Lower lobe of right lung (tissue), 2 donors: ENCODE measurements around the gene ROR1. TPM values are rescaled to one million over a fixed set of nuclear protein-coding genes. Genes with fewer than 3 reads are reported as not detected.

ENCODE experiments used
- ATAC-seq, 2 donors: fragments of 200-7000 bp; cut with Tn5 transposase; one replicate each; pipeline ENCODE4 v1.9.1; 2020 to 2022; ENCODE audit warnings: mild to moderate bottlenecking in 2 of 2, moderate library complexity in 2 of 2
- DNase-seq: peaks from one replicate; pipeline ENCODE4 v3.0.0-alpha.2; 2020
- H3K27ac ChIP-seq: fragments of 200-600 bp; one replicate; pipeline ENCODE4 v1.8.0; 2022
- H3K27me3 ChIP-seq: fragments of 200-600 bp; one replicate; pipeline ENCODE4 v1.8.0; 2022; ENCODE audit warnings: low read depth
- H3K36me3 ChIP-seq: fragments of 200-600 bp; one replicate; pipeline ENCODE4 v1.8.0; 2022; ENCODE audit warnings: mild to moderate bottlenecking
- H3K4me1 ChIP-seq: fragments of 200-600 bp; one replicate; pipeline ENCODE4 v1.8.0; 2022
- H3K4me3 ChIP-seq: fragments of 200-600 bp; one replicate; pipeline ENCODE4 v1.8.0; 2022; ENCODE audit warnings: mild to moderate bottlenecking
- H3K9me3 ChIP-seq: fragments of 200-600 bp; one replicate; pipeline ENCODE4 v1.8.0; 2022
- intact Hi-C: fragments of 100-400 bp; cut with DNase I; formaldehyde crosslinking; loops from one replicate; pipeline ENCODE4 v1.11.0; 2022
- total RNA-seq: library from RNA; stranded (reverse); fragmentation: NEBNext Ultra II Directional; extraction: Animal tissue kit (Norgen Biotek cat#: 25700); gene quantifications from one replicate; pipeline ENCODE4 v1.2.1, GENCODE V29; 2021
- TF ChIP-seq, protein P1 (sequence below): fragments of 200-600 bp; IDR thresholded peaks from one replicate; pipeline ENCODE4 v1.8.0; 2022; ENCODE audit warnings: antibody characterized with exemption, mild to moderate bottlenecking
- donor health status: DM: no; HTN: yes; CAD: no; lungs with severe emphysema.

The ROR1 gene
- total RNA-seq, 1 donor from 2014 or later: 15.8 TPM

DNA sequence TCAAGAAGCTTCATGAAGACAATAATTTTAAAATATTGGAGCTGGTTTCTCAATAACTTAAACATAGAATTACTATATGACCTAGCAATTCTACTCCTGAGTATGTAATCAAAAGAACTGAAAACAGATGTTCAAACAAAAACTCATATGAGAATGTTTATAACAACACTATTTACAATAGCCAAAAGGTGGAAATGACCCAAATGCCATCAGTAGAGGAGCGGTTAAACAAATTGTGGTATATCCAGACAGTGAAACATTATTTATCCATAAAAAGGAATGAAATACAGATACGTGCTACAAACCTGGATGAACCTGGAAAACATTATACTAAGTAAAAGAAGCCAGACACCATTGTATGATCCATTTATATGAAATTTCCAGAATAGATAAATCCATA lies 366.8 kb downstream of the ROR1 start:
- H3K4me1 ChIP-seq: no peaks in the 10 kb centered on the region
- ATAC-seq (no peak), DNase-seq (no peak)
- peaks cover 12% of the 10 kb centered on the region for H3K36me3 ChIP-seq
- H3K4me3 ChIP-seq: no peak overlapping the region
- TF ChIP-seq, protein P1, sequence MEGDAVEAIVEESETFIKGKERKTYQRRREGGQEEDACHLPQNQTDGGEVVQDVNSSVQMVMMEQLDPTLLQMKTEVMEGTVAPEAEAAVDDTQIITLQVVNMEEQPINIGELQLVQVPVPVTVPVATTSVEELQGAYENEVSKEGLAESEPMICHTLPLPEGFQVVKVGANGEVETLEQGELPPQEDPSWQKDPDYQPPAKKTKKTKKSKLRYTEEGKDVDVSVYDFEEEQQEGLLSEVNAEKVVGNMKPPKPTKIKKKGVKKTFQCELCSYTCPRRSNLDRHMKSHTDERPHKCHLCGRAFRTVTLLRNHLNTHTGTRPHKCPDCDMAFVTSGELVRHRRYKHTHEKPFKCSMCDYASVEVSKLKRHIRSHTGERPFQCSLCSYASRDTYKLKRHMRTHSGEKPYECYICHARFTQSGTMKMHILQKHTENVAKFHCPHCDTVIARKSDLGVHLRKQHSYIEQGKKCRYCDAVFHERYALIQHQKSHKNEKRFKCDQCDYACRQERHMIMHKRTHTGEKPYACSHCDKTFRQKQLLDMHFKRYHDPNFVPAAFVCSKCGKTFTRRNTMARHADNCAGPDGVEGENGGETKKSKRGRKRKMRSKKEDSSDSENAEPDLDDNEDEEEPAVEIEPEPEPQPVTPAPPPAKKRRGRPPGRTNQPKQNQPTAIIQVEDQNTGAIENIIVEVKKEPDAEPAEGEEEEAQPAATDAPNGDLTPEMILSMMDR: no peak
- H3K9me3 ChIP-seq: no peaks in the 10 kb centered on the region
- intact Hi-C loops: no loop called here
- H3K27ac ChIP-seq: no peak overlapping the region
- H3K27me3 ChIP-seq: no peaks in the 10 kb centered on the region

DNA sequence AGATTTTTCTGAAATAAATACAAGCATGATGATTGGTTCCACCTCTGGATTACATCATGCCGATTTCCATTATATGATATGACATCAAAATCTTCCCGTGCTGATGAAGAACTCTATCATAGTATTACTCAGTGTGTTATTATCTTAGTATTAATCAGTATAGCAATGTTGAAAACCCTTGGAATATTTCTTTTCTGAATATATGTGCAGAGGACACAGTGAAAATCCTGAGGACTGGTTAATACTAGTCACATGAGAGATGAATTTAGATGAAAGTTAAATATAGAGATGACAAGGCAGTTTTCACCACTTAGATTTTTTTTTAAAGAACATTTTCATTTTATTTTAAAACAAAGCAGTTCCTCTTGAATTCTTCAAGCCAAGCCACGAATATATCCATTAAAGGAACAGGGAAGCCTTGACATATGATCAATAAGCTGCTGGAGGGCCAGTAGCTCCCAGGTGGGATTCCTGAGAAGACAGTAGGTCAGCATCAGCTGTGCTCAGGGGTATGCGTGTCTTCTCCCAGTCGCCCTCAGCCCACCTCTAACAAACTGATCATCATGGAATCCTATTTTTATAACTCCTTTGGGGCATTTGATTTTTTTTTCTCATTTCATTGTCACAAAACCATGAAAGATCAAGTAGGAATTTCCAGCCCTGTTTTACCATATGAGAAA lies 373.4 kb downstream of the ROR1 start:
- no peak for ATAC-seq
- no peak for DNase-seq
- TF ChIP-seq, protein P1: no peak
- intact Hi-C loops: no loop called here
- Histone ChIP-seq H3K9me3 (no peaks in the 10 kb centered on the region), H3K36me3 (peaks cover 7% of the 10 kb centered on the region), H3K4me1 (no peaks in the 10 kb centered on the region), H3K4me3 (no peak overlapping the region), H3K27me3 (no peaks in the 10 kb centered on the region), H3K27ac (no peak overlapping the region)

DNA sequence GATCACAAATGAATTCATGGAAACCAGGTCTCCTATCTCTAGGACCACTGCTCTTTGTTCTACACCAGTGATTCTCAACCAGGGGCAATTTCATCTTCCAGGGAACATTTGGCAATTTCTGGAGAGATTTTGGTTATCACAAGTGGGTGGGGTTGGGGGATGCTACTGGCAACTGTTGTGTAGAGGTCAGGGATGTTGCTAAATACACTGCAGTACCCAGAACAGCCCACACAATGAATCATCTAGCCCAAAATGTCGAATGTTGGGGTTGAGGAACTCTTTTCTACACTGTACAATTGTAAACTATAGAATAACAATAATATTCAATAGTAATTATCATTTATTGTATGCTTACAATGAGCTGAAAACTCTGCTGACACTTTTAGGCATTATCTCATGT lies 373.9 kb downstream of the ROR1 start:
- ATAC-seq: no peak
- Histone ChIP-seq H3K9me3 (no peaks in the 10 kb centered on the region), H3K27ac (no peak overlapping the region), H3K27me3 (no peaks in the 10 kb centered on the region), H3K36me3 (peaks cover 1% of the 10 kb centered on the region), H3K4me1 (no peaks in the 10 kb centered on the region), H3K4me3 (no peak overlapping the region)
- no peak for DNase-seq
- intact Hi-C loops: no loop called here
- TF ChIP-seq, protein P1: no peak

DNA sequence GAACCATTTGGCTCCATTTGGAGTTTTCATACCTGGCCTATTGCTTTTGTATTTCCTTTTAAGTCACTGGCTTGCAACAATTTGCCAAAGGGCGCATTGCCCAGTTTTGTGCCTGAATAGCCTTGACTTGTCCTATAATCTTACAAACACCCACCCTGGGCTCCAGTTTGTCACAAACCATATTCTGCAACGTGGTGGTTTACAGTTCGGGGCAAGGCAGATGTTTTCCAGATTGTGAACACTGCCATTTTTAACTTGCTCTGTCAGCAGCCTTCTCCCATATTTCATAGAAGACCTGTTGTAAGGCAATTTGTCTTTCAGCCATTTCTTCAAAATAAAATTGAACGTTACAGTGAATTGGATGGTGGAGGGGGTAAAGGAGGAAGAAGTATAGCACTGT lies 376.4 kb downstream of the ROR1 start:
- no peak overlapping the region for H3K4me3 ChIP-seq
- H3K27me3 ChIP-seq: no peaks in the 10 kb centered on the region
- no peaks in the 10 kb centered on the region for H3K9me3 ChIP-seq
- no peak overlapping the region for H3K27ac ChIP-seq
- TF ChIP-seq, protein P1: no peak
- intact Hi-C loops: no loop called here
- DNase-seq (no peak), ATAC-seq (no peak)
- H3K36me3 ChIP-seq: no peaks in the 10 kb centered on the region
- H3K4me1 ChIP-seq: no peaks in the 10 kb centered on the region

DNA sequence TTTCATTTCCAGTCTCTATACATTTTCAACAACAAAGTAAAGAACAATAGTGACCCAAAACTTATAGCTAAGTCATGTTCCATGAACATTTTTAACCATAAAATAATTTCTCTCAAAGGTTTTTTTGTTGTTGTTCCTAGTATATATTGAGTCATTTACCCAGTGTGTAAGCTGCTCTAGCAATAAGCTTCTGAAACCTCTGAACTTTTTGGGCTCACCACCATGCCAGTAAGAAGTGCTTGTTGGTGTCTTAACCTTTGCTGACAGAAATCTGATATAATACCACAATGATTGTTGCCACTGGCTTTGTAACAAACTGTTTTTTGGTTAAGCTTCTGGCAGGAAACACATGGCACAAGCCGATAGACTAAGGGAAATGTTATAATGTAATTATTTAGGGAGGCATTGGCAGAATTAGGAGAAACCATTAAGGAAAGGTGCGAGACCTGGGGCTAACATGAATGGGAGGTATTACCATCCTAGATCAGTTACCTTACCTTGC lies 377.0 kb downstream of the ROR1 start:
- TF ChIP-seq, protein P1: no peak
- Histone ChIP-seq H3K36me3 (no peaks in the 10 kb centered on the region), H3K4me1 (no peaks in the 10 kb centered on the region), H3K9me3 (no peaks in the 10 kb centered on the region), H3K4me3 (no peak overlapping the region), H3K27ac (no peak overlapping the region), H3K27me3 (no peaks in the 10 kb centered on the region)
- DNase-seq (no peak), ATAC-seq (no peak)
- intact Hi-C loops: no loop called here
